GM12892 (cell line): Measurements from ENCODE around the gene CEBPE. TPM values are rescaled to one million over a fixed set of nuclear protein-coding genes. Genes with fewer than 3 reads are reported as not detected.

Experiments
- DNase-seq: peaks from one replicate; pipeline ENCODE4 v3.0.0; 2011; ENCODE audit not compliant: insufficient read length
- FAIRE-seq: peaks from 2 replicates; lab custom pipeline; 2011; peaks lifted over from hg19 to GRCh38; lab: Jason Lieb, UNC
- POLR2A ChIP-seq: IDR thresholded peaks from 2 replicates; pipeline ENCODE4 v1.6.1; 2011; ENCODE audit warnings: low read depth, low read length, control low read depth
- POLR2AphosphoS5 ChIP-seq: IDR thresholded peaks from 2 replicates; pipeline ENCODE4 v1.6.1; 2011; ENCODE audit warnings: low read depth, low read length, control low read depth
- TAF1 ChIP-seq: IDR thresholded peaks from 2 replicates; pipeline ENCODE4 v1.6.1; 2011; ENCODE audit warnings: low read depth, mild to moderate bottlenecking, control low read depth, low read length, borderline replicate concordance
- polyA plus RNA-seq: library from polyadenylated mRNA; unstranded; fragments of >200 nt; gene quantifications from one replicate; pipeline ENCODE4 v1.2.1, GENCODE V29; 2012; ENCODE audit warnings: missing spikeins, inconsistent platforms; ENCODE audit not compliant: missing spikeins

CEBPE gene
- not detected for polyA plus RNA-seq

DNA sequence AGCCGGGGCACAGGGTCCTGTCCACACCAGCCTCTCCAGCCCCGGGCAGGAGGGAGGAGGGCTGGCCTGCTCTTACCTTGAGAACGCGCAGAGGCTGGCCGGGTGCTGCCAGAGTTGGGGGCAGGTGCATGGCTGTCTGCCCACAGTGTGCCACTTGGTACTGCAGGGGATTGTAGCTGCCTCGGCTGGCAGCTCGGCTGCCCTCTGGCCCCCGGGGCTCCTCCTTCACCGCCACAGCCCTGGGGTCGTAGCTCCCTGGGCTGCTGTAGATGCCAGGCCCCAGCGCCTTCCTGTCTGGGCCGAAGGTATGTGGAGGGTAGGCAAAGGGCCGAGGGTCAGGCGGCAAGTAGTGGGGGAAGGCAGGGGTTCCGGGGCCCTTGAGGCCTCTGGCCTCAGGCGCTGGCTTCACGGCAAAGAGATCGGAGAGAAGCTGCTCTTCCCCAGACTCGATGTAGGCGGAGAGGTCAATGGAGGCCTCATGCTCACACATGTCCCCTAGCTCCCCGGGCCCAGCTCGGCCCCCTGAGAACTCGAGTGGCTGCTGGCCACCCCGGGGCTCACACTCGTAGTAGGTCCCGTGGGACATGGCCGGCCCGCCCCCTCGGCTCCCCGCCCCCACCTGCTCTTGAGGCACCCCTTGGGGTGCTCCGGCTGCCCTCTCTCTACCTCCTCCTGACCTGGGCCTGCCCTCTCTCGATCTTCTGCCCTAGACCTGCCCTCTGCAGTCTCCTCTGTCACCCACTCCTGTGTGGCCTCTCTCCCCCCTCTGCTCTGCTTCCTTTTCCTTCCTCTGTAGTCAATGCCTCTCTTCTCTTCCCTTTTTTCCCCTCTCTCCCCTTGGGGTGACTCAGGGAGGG lies at the start of gene CEBPE:
TSS of gene CEBPE (minus strand) at position 750 of the 857 bp plus-strand sequence. CDS start at position 586, 164 bp downstream.
- DNase-seq = no peak
- no peak for TF ChIP-seq POLR2A
- no peak for TF ChIP-seq TAF1
- no peak for TF ChIP-seq POLR2AphosphoS5
- no peak for FAIRE-seq

DNA sequence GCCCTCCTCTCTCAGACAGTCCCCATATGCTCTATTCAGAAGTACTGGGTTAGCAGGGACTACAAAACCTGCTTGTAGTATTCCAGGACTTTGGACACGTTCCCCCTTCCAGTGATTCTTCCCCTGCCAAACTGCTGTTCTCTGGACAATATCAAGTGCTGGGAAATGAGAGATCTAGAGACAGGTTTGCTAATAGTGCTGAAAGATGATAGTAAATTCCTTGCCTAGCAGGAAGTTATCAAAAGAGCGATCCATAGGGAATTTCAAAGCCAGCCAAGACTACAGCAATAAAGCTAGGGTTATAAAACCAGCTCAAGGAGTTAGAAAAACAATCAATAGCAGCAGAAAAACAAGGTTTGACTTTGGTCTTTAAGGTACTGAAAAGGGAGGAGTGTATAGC lies 49.2 kb upstream of the CEBPE start:
- TF ChIP-seq POLR2AphosphoS5 (no peak), TAF1 (no peak), POLR2A (no peak)
- FAIRE-seq = no peak
- no peak for DNase-seq

- FAIRE-seq = no peak
- DNase-seq = no peak
- TF ChIP-seq TAF1 = no peak
- TF ChIP-seq POLR2AphosphoS5 = no peak
- no peak for TF ChIP-seq POLR2A
These were observed 48.2 kb upstream of the CEBPE start for GRCh38 chr14:23167116-23167847.

GRCh38 chr14:23164949-23165348 lies 45.9 kb upstream of the CEBPE start:
- FAIRE-seq (no peak), DNase-seq (no peak)
- TF ChIP-seq POLR2AphosphoS5 (no peak), TAF1 (no peak), POLR2A (no peak)

GRCh38 chr14:23164250-23164649 lies 45.2 kb upstream of the CEBPE start:
- DNase-seq (no peak), FAIRE-seq (no peak)
- TF ChIP-seq POLR2AphosphoS5 (no peak), POLR2A (no peak), TAF1 (no peak)

DNA sequence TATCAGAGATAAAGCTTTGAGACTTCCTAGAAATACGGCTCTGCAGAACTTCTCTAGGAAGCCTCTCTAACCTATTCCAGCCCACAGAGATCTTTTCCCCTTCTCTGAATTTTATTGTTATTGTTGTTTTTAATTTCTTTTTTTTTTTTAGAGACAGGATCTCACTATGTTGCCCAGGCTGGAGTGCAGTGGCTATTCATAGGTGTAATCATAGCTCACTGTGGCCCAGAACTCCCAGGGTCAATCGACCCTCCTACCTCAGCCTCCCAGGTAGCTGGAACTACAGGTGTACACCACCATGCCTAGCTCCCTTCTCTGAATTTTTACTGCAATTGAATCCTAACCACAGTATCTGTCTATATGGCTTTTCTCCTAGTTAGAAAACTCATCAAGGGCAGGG lies 44.8 kb upstream of the CEBPE start:
- TF ChIP-seq POLR2AphosphoS5 = no peak
- TF ChIP-seq TAF1 = no peak
- no peak for TF ChIP-seq POLR2A
- DNase-seq (no peak), FAIRE-seq (no peak)

GRCh38 chr14:23162800-23163199 lies 43.7 kb upstream of the CEBPE start:
- FAIRE-seq = no peak
- DNase-seq = no peak
- TF ChIP-seq POLR2AphosphoS5 = no peak
- no peak for TF ChIP-seq POLR2A
- no peak for TF ChIP-seq TAF1

DNA sequence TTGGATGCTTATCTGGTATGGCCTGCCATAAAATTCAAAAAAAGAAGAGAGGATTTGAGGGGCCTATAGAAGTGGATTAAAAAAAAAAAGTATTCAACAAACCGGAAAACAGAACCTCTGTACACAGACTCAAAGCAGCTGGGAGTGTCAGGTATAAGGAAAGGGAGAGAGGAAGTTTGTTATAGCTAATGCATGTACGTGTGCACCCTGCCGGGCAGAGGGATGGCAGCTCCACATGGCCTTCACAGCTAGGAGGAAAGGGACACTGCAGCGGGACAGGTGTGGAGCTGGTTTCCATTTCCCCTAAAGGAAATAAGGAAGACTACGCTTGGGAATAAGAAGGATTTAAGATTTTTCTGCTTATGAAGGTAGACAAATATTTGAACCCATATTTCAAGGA lies 43.0 kb upstream of the CEBPE start:
- FAIRE-seq (no peak), DNase-seq (no peak)
- TF ChIP-seq TAF1 (no peak), POLR2A (no peak), POLR2AphosphoS5 (no peak)

GRCh38 chr14:23160924-23161522 lies 42.0 kb upstream of the CEBPE start:
- TF ChIP-seq POLR2AphosphoS5 (no peak), POLR2A (no peak), TAF1 (no peak)
- FAIRE-seq = no peak

DNA sequence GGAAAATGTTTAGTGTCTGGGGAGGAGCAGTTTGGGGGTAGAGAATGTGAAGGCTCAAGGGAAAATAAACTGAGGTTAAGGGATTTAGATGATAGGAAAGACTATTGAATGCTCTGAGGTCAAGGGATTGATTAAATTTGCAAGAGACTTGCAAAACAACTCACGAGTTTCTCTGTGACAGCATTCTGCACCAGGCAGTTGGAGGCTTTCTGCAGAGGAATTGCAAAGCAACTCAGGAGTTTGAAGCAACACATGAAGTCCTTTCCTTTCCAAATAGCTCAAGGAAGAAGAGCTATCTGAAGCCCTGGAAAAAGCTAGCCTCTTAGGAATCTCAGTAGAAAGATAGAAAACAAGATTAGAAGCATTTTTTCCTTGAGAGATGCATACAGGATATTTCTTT lies 40.5 kb upstream of the CEBPE start:
- FAIRE-seq (no peak), DNase-seq (no peak)
- TF ChIP-seq TAF1 (no peak), POLR2A (no peak), POLR2AphosphoS5 (no peak)

More at GRCh38 chr14:23160924-23161522, 42.0 kb upstream of the CEBPE start:
- no peak for DNase-seq

- TF ChIP-seq POLR2A (no peak), TAF1 (no peak), POLR2AphosphoS5 (no peak)
- no peak for FAIRE-seq
- DNase-seq = no peak
These were observed 39.7 kb upstream of the CEBPE start for GRCh38 chr14:23158779-23159178.
